RWPE2 (cell line): ENCODE data around the gene PAX9.

ENCODE experiments used
- ATAC-seq: fragments of 200-7000 bp; cut with Tn5 transposase; 3 replicates; pipeline ENCODE4 v1.9.1; 2021; ENCODE audit warnings: low read depth
- DNase-seq: peaks from one replicate; pipeline ENCODE4 v3.0.0-alpha.2; 2020; ENCODE audit warnings: low spot score
- H3K27ac ChIP-seq: fragments of 450-650 bp; 2 replicates; pipeline ENCODE4 v1.5.1; 2017; ENCODE audit warnings: mild to moderate bottlenecking; ENCODE audit not compliant: poor library complexity, severe bottlenecking
- H3K27me3 ChIP-seq: fragments of 250-450 bp; sonication (Bioruptor Pico); 2 replicates; pipeline ENCODE4 v1.5.1; 2021; ENCODE audit warnings: mild to moderate bottlenecking, moderate library complexity; ENCODE audit not compliant: insufficient read depth, poor library complexity, severe bottlenecking
- H3K36me3 ChIP-seq: fragments of 250-450 bp; sonication (Bioruptor Pico); 2 replicates; pipeline ENCODE4 v1.5.1; 2020; ENCODE audit warnings: low read depth, mild to moderate bottlenecking, moderate library complexity
- H3K4me1 ChIP-seq: fragments of 250-450 bp; sonication (Bioruptor Pico); 2 replicates; pipeline ENCODE4 v1.5.1; 2021; ENCODE audit warnings: mild to moderate bottlenecking, moderate library complexity; ENCODE audit not compliant: insufficient read depth, poor library complexity, severe bottlenecking
- H3K4me3 ChIP-seq: fragments of 250-450 bp; sonication (Bioruptor Pico); 2 replicates; pipeline ENCODE4 v1.5.1; 2021; ENCODE audit warnings: mild to moderate bottlenecking, moderate library complexity; ENCODE audit not compliant: severe bottlenecking
- H3K9me3 ChIP-seq: fragments of 250-450 bp; sonication (Bioruptor Pico); 2 replicates; pipeline ENCODE4 v1.5.1; 2021; ENCODE audit warnings: mild to moderate bottlenecking, moderate library complexity; ENCODE audit not compliant: severe bottlenecking
- TF ChIP-seq, protein P1 (sequence below): fragments of 450-650 bp; IDR thresholded peaks from one replicate; pipeline ENCODE4 v1.5.1; 2017; ENCODE audit warnings: mild to moderate bottlenecking, moderate library complexity; ENCODE audit not compliant: poor library complexity, severe bottlenecking

PAX9 gene

GRCh38 chr14:36661506-36662257 lies at the start of gene PAX9:
TSS of gene PAX9 (plus strand) at chr14:36661860. CDS start at chr14:36662090, 230 bp downstream.
- H3K27me3 ChIP-seq: peaks cover 11% of the 10 kb centered on the region
- TF ChIP-seq, protein P1, sequence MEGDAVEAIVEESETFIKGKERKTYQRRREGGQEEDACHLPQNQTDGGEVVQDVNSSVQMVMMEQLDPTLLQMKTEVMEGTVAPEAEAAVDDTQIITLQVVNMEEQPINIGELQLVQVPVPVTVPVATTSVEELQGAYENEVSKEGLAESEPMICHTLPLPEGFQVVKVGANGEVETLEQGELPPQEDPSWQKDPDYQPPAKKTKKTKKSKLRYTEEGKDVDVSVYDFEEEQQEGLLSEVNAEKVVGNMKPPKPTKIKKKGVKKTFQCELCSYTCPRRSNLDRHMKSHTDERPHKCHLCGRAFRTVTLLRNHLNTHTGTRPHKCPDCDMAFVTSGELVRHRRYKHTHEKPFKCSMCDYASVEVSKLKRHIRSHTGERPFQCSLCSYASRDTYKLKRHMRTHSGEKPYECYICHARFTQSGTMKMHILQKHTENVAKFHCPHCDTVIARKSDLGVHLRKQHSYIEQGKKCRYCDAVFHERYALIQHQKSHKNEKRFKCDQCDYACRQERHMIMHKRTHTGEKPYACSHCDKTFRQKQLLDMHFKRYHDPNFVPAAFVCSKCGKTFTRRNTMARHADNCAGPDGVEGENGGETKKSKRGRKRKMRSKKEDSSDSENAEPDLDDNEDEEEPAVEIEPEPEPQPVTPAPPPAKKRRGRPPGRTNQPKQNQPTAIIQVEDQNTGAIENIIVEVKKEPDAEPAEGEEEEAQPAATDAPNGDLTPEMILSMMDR: no peak
- H3K4me3 ChIP-seq: peak within 1 kb of the TSS; percentile 51
- H3K36me3 ChIP-seq: peaks cover 15% of the 10 kb centered on the region
- peak; percentile 91 for ATAC-seq
- peak within 1 kb of the TSS; percentile 40 for H3K27ac ChIP-seq
- H3K9me3 ChIP-seq: no peaks in the 10 kb centered on the region
- peak; percentile 96 for DNase-seq
- H3K4me1 ChIP-seq: no peaks in the 10 kb centered on the region

GRCh38 chr14:36617824-36618223 lies 43.8 kb upstream of the PAX9 start:
- TF ChIP-seq, protein P1: no peak
- DNase-seq (no peak), ATAC-seq (no peak)
- Histone ChIP-seq H3K9me3 (no peaks in the 10 kb centered on the region), H3K36me3 (no peaks in the 10 kb centered on the region), H3K27me3 (peaks cover 4% of the 10 kb centered on the region), H3K4me1 (no peaks in the 10 kb centered on the region), H3K4me3 (no peak overlapping the region), H3K27ac (no peak overlapping the region)

DNA sequence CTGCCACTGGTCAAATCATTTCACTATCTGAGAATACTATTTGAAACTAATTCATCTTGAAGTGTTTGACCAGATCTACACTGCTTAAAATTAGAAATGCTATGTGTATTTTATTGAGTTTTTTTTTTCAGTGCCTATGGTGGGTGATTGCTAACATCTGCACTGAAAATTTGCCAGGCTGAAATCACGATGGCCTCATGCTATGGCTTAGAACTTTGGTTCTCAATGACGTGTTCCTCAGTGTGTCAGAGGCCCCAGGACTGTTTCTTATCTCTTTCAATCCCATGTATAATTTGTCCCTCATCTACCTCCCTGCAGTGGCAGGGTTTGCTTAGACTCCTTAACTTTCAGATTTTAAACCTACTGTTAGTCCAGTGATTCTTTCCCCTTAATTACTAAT lies 43.0 kb upstream of the PAX9 start:
- H3K27ac ChIP-seq: no peak overlapping the region
- no peaks in the 10 kb centered on the region for H3K4me1 ChIP-seq
- no peaks in the 10 kb centered on the region for H3K9me3 ChIP-seq
- TF ChIP-seq, protein P1: no peak
- no peaks in the 10 kb centered on the region for H3K36me3 ChIP-seq
- peaks cover 4% of the 10 kb centered on the region for H3K27me3 ChIP-seq
- ATAC-seq: no peak
- H3K4me3 ChIP-seq: no peak overlapping the region
- no peak for DNase-seq

DNA sequence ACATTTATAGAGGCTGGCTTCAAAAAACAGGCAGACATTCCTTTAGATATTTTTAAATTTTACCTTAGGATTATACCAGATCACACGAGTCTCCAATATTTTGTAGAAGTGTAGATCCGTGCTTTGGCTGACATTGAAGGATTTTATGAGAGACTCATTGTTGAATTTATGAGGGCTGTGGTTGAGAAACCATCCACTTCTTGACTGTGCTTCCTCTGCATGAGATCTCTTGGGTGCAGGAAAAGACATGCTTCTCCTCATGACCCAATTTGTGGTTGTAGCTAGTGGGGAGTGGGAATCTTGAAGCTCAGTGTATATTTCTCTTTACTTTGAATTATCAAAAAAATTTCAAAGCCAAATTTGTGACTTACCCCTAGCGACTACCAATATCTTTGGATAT lies 42.5 kb upstream of the PAX9 start:
- TF ChIP-seq, protein P1: no peak

GRCh38 chr14:36619853-36620252 lies 41.8 kb upstream of the PAX9 start:
- Histone ChIP-seq H3K27ac (no peak overlapping the region), H3K4me1 (no peaks in the 10 kb centered on the region), H3K9me3 (no peaks in the 10 kb centered on the region), H3K27me3 (peaks cover 4% of the 10 kb centered on the region), H3K4me3 (no peak overlapping the region), H3K36me3 (no peaks in the 10 kb centered on the region)
- TF ChIP-seq, protein P1: no peak
- ATAC-seq: no peak
- DNase-seq: no peak

More for the DNA sequence above, 42.5 kb upstream of the PAX9 start:
- Histone ChIP-seq H3K27ac (no peak overlapping the region), H3K9me3 (no peaks in the 10 kb centered on the region), H3K4me1 (no peaks in the 10 kb centered on the region), H3K36me3 (no peaks in the 10 kb centered on the region), H3K27me3 (peaks cover 4% of the 10 kb centered on the region), H3K4me3 (no peak overlapping the region)
- DNase-seq: no peak
- ATAC-seq: no peak
